ENCODE results near the gene NR2C2.

The NR2C2 gene

GRCh38 chr3:15052335-15053242 lies 105.2 kb downstream of the NR2C2 start:
- H2BK12ac ChIP-seq (ENCODE audit: low read length) = peak overlapping the region; percentile 60
- no peak overlapping the region for H4K8ac ChIP-seq (ENCODE audit: low read depth, low read length)
- peak overlapping the region; percentile 19 for H3K4me2 ChIP-seq (ENCODE audit: insufficient read depth, low read length, poor library complexity, severe bottlenecking)
- peaks cover 21 to 87% of the 10 kb centered on the region in 2 donors for H3K36me3 ChIP-seq (replicated peaks in 1 of 2; ENCODE audit: control insufficient read depth in 2 of 2, insufficient read depth in 2 of 2, low read length in 2 of 2)
- WGBS, 2 donors (ENCODE audit: extremely low coverage in 2 of 2, insufficient read length in 2 of 2, insufficient replicate concordance in 1 of 2) = no CpG with 5 or more reads among the region's 14 CpGs
- no peaks in the 10 kb centered on the region for H3K9me3 ChIP-seq (replicated peaks in 1 of 2; ENCODE audit: control insufficient read depth in 2 of 2, insufficient read depth in 1 of 2, low read depth in 1 of 2, low read length in 2 of 2)
- no peak for DNase-seq (ENCODE audit: low spot score)
- H3K79me1 ChIP-seq (ENCODE audit: low read depth, low read length) = peaks cover 6% of the 10 kb centered on the region
- no peak overlapping the region for H2BK120ac ChIP-seq (ENCODE audit: low read depth, low read length)
- H3K18ac ChIP-seq (ENCODE audit: low read length) = peak overlapping the region; percentile 54
- no peak overlapping the region for H2AFZ ChIP-seq (ENCODE audit: low read length)
- H3K4me1 ChIP-seq (ENCODE audit: control insufficient read depth in 2 of 2, insufficient read depth in 1 of 2, low read depth in 1 of 2, low read length in 2 of 2) = peaks cover 0 to 14% of the 10 kb centered on the region in 2 donors
- H3K4me3 ChIP-seq (ENCODE audit: low read length in 2 of 2) = no peak overlapping the region
- peak overlapping the region; percentile 60 for H3K23ac ChIP-seq (ENCODE audit: low read depth, low read length, poor library complexity)
- peak overlapping the region; percentile 75 for H3K27ac ChIP-seq (replicated peaks; ENCODE audit: low read length)
- no peak overlapping the region for H3K9ac ChIP-seq (ENCODE audit: low read depth, low read length, poor library complexity)
- H4K91ac ChIP-seq (ENCODE audit: low read depth, low read length, poor library complexity) = no peak overlapping the region
- peak overlapping the region; percentile 43 for H2BK15ac ChIP-seq (ENCODE audit: low read length)
- H3K4ac ChIP-seq (ENCODE audit: low read length) = no peak overlapping the region
- H3K27me3 ChIP-seq (ENCODE audit: control insufficient read depth in 3 of 3, insufficient read depth in 3 of 3, low read depth in 1 of 3, low read length in 3 of 3) = no peaks in the 10 kb centered on the region
- peak overlapping the region; percentile 14 for H3K14ac ChIP-seq (ENCODE audit: low read length)
- peak overlapping the region; percentile 67 for H2AK5ac ChIP-seq (ENCODE audit: low read depth, low read length)
- peak overlapping the region; percentile 3 for H2BK5ac ChIP-seq (ENCODE audit: low read length)

GRCh38 chr3:15053541-15053940 lies 106.2 kb downstream of the NR2C2 start:
- Histone ChIP-seq H3K4ac (ENCODE audit: low read length) (no peak overlapping the region), H2BK12ac (ENCODE audit: low read length) (no peak overlapping the region), H3K79me1 (ENCODE audit: low read depth, low read length) (peaks cover 6% of the 10 kb centered on the region), H2BK5ac (ENCODE audit: low read length) (no peak overlapping the region), H3K27me3 (ENCODE audit: control insufficient read depth in 3 of 3, insufficient read depth in 3 of 3, low read depth in 1 of 3, low read length in 3 of 3) (no peaks in the 10 kb centered on the region), H2AK5ac (ENCODE audit: low read depth, low read length) (no peak overlapping the region), H2AFZ (ENCODE audit: low read length) (no peak overlapping the region), H3K27ac (replicated peaks; ENCODE audit: low read length) (peak overlapping the region; percentile 75), H3K4me3 (ENCODE audit: low read length in 2 of 2) (no peak overlapping the region), H3K9ac (ENCODE audit: low read depth, low read length, poor library complexity) (no peak overlapping the region), H3K18ac (ENCODE audit: low read length) (no peak overlapping the region), H3K4me1 (ENCODE audit: control insufficient read depth in 2 of 2, insufficient read depth in 1 of 2, low read depth in 1 of 2, low read length in 2 of 2) (peaks cover 0 to 14% of the 10 kb centered on the region in 2 donors), H3K14ac (ENCODE audit: low read length) (no peak overlapping the region), H2BK15ac (ENCODE audit: low read length) (no peak overlapping the region), H2BK120ac (ENCODE audit: low read depth, low read length) (no peak overlapping the region), H4K91ac (ENCODE audit: low read depth, low read length, poor library complexity) (no peak overlapping the region), H3K36me3 (replicated peaks in 1 of 2; ENCODE audit: control insufficient read depth in 2 of 2, insufficient read depth in 2 of 2, low read length in 2 of 2) (peaks cover 23 to 85% of the 10 kb centered on the region in 2 donors), H3K23ac (ENCODE audit: low read depth, low read length, poor library complexity) (no peak overlapping the region), H4K8ac (ENCODE audit: low read depth, low read length) (no peak overlapping the region), H3K9me3 (replicated peaks in 1 of 2; ENCODE audit: control insufficient read depth in 2 of 2, insufficient read depth in 1 of 2, low read depth in 1 of 2, low read length in 2 of 2) (no peaks in the 10 kb centered on the region), H3K4me2 (ENCODE audit: insufficient read depth, low read length, poor library complexity, severe bottlenecking) (no peak overlapping the region)
- no CpG with 5 or more reads among the region's 4 CpGs for WGBS, 2 donors (ENCODE audit: extremely low coverage in 2 of 2, insufficient read length in 2 of 2, insufficient replicate concordance in 1 of 2)
- DNase-seq (ENCODE audit: low spot score) = no peak

- H3K27ac ChIP-seq (replicated peaks; ENCODE audit: low read length) = no peak overlapping the region
- H2BK12ac ChIP-seq (ENCODE audit: low read length) = no peak overlapping the region
- no peaks in the 10 kb centered on the region for H3K27me3 ChIP-seq (ENCODE audit: control insufficient read depth in 3 of 3, insufficient read depth in 3 of 3, low read depth in 1 of 3, low read length in 3 of 3)
- no peak overlapping the region for H3K4ac ChIP-seq (ENCODE audit: low read length)
- peaks cover 26 to 84% of the 10 kb centered on the region in 2 donors for H3K36me3 ChIP-seq (replicated peaks in 1 of 2; ENCODE audit: control insufficient read depth in 2 of 2, insufficient read depth in 2 of 2, low read length in 2 of 2)
- no peak overlapping the region for H3K23ac ChIP-seq (ENCODE audit: low read depth, low read length, poor library complexity)
- H3K9me3 ChIP-seq (replicated peaks in 1 of 2; ENCODE audit: control insufficient read depth in 2 of 2, insufficient read depth in 1 of 2, low read depth in 1 of 2, low read length in 2 of 2) = peaks cover 0 to 2% of the 10 kb centered on the region in 2 donors
- H4K91ac ChIP-seq (ENCODE audit: low read depth, low read length, poor library complexity) = no peak overlapping the region
- no peak overlapping the region for H2BK15ac ChIP-seq (ENCODE audit: low read length)
- peaks cover 0 to 14% of the 10 kb centered on the region in 2 donors for H3K4me1 ChIP-seq (ENCODE audit: control insufficient read depth in 2 of 2, insufficient read depth in 1 of 2, low read depth in 1 of 2, low read length in 2 of 2)
- no peak overlapping the region for H3K9ac ChIP-seq (ENCODE audit: low read depth, low read length, poor library complexity)
- DNase-seq (ENCODE audit: low spot score) = no peak
- no peak overlapping the region for H3K14ac ChIP-seq (ENCODE audit: low read length)
- no peak overlapping the region for H2AK5ac ChIP-seq (ENCODE audit: low read depth, low read length)
- no peak overlapping the region for H4K8ac ChIP-seq (ENCODE audit: low read depth, low read length)
- WGBS, 2 donors (ENCODE audit: extremely low coverage in 2 of 2, insufficient read length in 2 of 2, insufficient replicate concordance in 1 of 2) = no CpG with 5 or more reads among the region's 8 CpGs
- H3K79me1 ChIP-seq (ENCODE audit: low read depth, low read length) = peaks cover 3% of the 10 kb centered on the region
- H2AFZ ChIP-seq (ENCODE audit: low read length) = no peak overlapping the region
- H3K18ac ChIP-seq (ENCODE audit: low read length) = no peak overlapping the region
- no peak overlapping the region for H3K4me3 ChIP-seq (ENCODE audit: low read length in 2 of 2)
- H2BK120ac ChIP-seq (ENCODE audit: low read depth, low read length) = no peak overlapping the region
- no peak overlapping the region for H3K4me2 ChIP-seq (ENCODE audit: insufficient read depth, low read length, poor library complexity, severe bottlenecking)
- H2BK5ac ChIP-seq (ENCODE audit: low read length) = no peak overlapping the region
These were observed 107.7 kb downstream of the NR2C2 start for GRCh38 chr3:15055019-15055557.

- Histone ChIP-seq H3K14ac (ENCODE audit: low read length) (no peak overlapping the region), H3K27me3 (ENCODE audit: control insufficient read depth in 3 of 3, insufficient read depth in 3 of 3, low read depth in 1 of 3, low read length in 3 of 3) (no peaks in the 10 kb centered on the region), H3K36me3 (replicated peaks in 1 of 2; ENCODE audit: control insufficient read depth in 2 of 2, insufficient read depth in 2 of 2, low read length in 2 of 2) (peaks cover 24 to 73% of the 10 kb centered on the region in 2 donors), H3K4me2 (ENCODE audit: insufficient read depth, low read length, poor library complexity, severe bottlenecking) (no peak overlapping the region), H3K23ac (ENCODE audit: low read depth, low read length, poor library complexity) (no peak overlapping the region), H2AFZ (ENCODE audit: low read length) (no peak overlapping the region), H3K4me3 (ENCODE audit: low read length in 2 of 2) (no peak overlapping the region), H2AK5ac (ENCODE audit: low read depth, low read length) (no peak overlapping the region), H3K9me3 (replicated peaks in 1 of 2; ENCODE audit: control insufficient read depth in 2 of 2, insufficient read depth in 1 of 2, low read depth in 1 of 2, low read length in 2 of 2) (peaks cover 0 to 2% of the 10 kb centered on the region in 2 donors), H3K27ac (replicated peaks; ENCODE audit: low read length) (no peak overlapping the region), H2BK5ac (ENCODE audit: low read length) (peak overlapping the region; percentile 20), H2BK15ac (ENCODE audit: low read length) (no peak overlapping the region), H2BK12ac (ENCODE audit: low read length) (no peak overlapping the region), H3K18ac (ENCODE audit: low read length) (no peak overlapping the region), H3K4me1 (ENCODE audit: control insufficient read depth in 2 of 2, insufficient read depth in 1 of 2, low read depth in 1 of 2, low read length in 2 of 2) (peaks cover 0 to 13% of the 10 kb centered on the region in 2 donors), H3K4ac (ENCODE audit: low read length) (no peak overlapping the region), H3K79me1 (ENCODE audit: low read depth, low read length) (peaks cover 3% of the 10 kb centered on the region), H4K8ac (ENCODE audit: low read depth, low read length) (no peak overlapping the region), H3K9ac (ENCODE audit: low read depth, low read length, poor library complexity) (no peak overlapping the region), H4K91ac (ENCODE audit: low read depth, low read length, poor library complexity) (no peak overlapping the region), H2BK120ac (ENCODE audit: low read depth, low read length) (no peak overlapping the region)
- no CpG with 5 or more reads among the region's 19 CpGs for whole genome bisulfite sequencing, 2 donors (ENCODE audit: extremely low coverage in 2 of 2, insufficient read length in 2 of 2, insufficient replicate concordance in 1 of 2)
- no peak for DNase-seq (ENCODE audit: low spot score)
These were observed 109.5 kb downstream of the NR2C2 start for GRCh38 chr3:15056676-15057404.
